OCI-LY3 (cell line): ENCODE measurements around the gene CLEC16A.

Experiments
- EZH2phosphoT487 ChIP-seq: fragments of 200-600 bp; shearing (Covaris generic); IDR thresholded peaks from 2 replicates; pipeline ENCODE4 v1.6.1; 2018; ENCODE audit warnings: antibody characterized with exemption, mixed run types, low read depth
- TF ChIP-seq, protein P1 (sequence below): fragments of 200-600, 300-600 bp; sonication (generic); IDR thresholded peaks from 2 replicates; pipeline ENCODE4 v1.5.1; 2014; ENCODE audit warnings: antibody characterized with exemption, low read length, low read depth

DNA sequence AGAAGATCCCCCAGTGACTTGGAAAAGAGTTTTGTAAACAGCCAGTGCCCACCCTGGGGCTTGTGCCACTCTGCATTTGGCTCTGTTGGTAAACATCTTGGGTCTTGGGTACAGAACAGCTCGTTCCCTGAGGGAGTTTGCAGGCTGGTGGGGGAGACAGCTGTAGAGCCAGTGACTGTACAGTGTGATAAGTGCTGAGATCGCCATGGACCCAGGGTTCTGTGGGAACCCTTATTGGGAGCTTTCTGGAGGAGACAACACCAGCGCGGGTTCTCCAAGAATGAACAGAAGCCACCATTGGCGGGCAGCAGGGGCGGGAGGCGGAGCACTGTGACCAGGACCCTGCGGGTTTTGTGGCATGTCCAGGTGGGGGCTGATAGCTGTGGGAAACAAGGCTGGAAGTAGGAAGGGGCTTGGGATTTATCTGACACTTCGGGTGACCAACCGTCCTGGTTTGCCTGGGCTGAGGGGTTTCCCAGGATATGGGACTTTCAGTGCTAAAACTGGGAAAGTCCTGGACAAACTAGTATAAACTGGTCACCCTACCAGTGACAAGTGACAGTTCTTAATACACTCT is 2.9 kb downstream of the CLEC16A start:
- TF ChIP-seq, protein P1, sequence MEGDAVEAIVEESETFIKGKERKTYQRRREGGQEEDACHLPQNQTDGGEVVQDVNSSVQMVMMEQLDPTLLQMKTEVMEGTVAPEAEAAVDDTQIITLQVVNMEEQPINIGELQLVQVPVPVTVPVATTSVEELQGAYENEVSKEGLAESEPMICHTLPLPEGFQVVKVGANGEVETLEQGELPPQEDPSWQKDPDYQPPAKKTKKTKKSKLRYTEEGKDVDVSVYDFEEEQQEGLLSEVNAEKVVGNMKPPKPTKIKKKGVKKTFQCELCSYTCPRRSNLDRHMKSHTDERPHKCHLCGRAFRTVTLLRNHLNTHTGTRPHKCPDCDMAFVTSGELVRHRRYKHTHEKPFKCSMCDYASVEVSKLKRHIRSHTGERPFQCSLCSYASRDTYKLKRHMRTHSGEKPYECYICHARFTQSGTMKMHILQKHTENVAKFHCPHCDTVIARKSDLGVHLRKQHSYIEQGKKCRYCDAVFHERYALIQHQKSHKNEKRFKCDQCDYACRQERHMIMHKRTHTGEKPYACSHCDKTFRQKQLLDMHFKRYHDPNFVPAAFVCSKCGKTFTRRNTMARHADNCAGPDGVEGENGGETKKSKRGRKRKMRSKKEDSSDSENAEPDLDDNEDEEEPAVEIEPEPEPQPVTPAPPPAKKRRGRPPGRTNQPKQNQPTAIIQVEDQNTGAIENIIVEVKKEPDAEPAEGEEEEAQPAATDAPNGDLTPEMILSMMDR: no peak
- TF ChIP-seq EZH2phosphoT487: no peak
